ENCODE measurements around the gene EFL1.
"Not testable (repeated sequence)": the region's sequence is repeated elsewhere in the genome, so short reads cannot be mapped to it uniquely, and the experiment has no call there.

Gene EFL1

DNA sequence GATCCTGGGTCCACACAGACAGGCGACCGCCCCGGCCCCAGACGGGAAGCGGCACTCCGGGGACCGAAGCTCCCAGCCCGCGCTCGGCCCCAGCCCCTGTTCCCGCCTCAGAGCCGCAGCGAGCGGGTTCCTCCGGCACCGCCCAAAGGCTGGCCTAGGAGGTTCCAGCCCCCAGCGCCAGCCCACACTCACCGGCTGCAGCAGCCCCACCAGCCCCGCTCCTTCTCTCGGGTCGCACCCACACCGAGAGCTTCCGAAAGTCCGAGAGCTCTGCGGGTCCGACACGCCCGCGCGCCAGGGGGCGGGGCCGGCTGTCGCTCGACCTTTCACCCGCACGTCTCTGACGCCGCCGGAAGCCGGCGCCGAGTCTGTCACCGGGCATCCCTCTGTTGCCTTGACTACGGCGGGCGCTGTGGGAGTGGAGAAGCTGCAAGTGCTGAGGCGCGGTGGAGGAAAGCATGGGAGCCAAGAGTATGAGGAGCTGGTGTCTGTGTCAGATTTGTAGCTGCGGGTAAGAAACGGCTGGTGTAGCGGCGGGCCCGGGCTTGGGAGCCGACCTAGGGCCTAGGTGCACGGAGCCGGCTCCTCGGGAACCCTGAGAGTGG is at the start of gene EFL1, which contains the start of gene SAXO2:
EFL1 (minus strand) TSS at position 313 of the 605 bp plus-strand sequence. CDS start 956 bp downstream, outside the sequence.
SAXO2 (plus strand) TSS at position 397 of the 605 bp plus-strand sequence; CDS start at position 459, 62 bp downstream.
- DNase-seq (ENCODE audit: low spot score), result peak; percentile 66

DNA sequence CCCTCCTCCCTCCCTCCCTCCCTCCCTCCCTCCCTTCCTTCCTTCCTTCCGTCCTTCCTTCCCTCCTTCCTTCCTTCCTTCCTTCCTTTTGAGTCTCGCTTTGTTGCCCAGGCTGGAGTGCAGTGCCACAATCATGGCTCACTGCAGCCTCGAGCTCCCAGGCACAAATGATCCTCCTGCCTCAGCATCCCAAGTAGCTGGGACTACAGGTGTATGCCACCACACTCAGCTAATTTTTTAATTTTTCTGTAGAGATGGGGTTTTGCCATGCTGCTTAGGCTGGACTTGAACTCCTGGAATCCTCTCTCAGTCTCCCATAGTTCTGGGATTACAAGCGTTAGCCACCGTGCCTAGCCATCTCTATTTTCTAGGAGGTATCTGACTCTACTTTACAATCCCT is 48.8 kb upstream of the EFL1 start:
- DNase-seq (ENCODE audit: low spot score), result not testable (repeated sequence)

GRCh38 chr15:82309802-82310201 is 47.3 kb upstream of the EFL1 start:
- no peak for DNase-seq (ENCODE audit: low spot score)

GRCh38 chr15:82307714-82308081 is 45.2 kb upstream of the EFL1 start:
- DNase-seq (ENCODE audit: low spot score), result no peak

DNA sequence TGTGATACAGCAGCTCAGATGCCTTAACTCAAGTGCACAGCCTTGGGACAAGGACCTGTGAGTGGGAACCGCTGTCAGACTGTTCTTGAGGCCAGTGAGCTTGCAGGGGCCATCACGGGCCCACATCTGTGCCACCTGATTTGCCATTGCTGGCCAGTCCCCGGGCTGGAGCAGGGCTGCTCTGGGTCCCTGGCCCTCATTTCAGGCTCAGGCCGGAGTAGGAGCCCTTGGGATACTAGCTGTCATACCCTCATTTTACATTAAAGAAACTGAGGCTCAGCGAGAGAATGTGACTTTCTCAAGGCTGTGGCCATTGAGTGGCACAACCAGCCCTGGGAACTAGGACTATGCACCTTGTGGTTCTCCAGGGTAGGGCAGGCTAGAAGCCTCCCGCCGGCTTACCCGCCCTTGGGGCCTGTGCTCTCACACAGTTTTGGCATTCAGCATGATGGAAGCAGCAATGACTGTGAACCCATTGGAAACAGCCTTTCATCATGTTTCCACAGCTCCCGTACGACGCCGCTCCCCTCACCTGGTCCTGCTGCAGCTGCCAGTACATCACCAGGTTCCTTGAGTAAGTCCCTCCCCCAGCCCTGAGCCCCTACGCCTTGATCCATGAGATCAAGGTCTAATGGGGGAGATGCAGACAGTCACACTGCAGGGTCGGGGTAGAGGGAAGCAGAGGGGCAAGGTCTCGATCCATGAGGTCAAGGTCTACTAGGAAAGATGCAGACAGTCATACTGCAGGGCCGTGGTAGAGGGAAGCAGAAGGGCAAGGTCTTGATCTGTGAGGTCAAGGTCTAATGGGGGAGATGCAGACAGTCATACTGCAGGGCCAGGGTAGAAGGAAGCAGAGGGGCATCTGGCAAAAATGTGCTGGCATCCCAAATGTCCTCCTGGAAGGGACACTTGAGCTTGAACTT is 44.5 kb upstream of the EFL1 start:
- no peak for DNase-seq (ENCODE audit: low spot score)

DNA sequence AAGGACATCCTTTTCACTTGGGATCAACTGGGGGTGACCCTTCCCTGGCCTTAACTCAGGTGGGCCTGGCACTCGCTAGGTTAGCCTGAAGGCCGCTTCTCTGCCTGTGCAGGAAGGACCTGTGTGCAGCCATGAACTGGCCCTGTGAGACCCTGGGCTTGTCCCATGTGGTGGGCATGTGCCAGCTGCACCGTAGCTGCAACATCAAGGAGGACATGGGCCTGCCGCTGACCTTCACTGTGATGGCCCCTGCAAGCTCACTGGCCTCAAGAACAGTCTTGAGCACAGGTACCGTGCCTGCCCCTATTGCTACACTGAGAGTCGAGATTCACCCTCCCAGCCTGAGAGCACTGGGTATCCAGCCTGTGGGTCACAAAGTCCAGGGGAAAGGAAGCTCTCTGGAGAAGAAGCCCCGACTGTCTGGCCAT is 43.1 kb upstream of the EFL1 start:
- DNase-seq (ENCODE audit: low spot score), result no peak

DNA sequence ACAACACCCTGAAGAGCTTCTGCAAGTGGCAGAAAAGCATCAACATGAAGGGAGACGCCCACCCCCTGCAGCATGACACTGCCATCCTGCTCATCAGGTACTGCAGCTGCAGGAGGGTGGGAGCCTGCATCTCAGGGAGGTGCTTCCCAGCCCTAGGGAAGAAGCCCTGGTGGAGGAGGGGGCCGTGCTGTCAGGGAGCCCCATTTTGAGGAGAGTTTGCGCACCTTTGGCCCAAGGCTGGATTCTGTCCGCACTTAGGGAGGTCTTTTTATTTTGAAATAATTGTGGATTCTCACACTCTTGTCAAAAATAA is 42.2 kb upstream of the EFL1 start:
- DNase-seq (ENCODE audit: low spot score), result no peak

DNA sequence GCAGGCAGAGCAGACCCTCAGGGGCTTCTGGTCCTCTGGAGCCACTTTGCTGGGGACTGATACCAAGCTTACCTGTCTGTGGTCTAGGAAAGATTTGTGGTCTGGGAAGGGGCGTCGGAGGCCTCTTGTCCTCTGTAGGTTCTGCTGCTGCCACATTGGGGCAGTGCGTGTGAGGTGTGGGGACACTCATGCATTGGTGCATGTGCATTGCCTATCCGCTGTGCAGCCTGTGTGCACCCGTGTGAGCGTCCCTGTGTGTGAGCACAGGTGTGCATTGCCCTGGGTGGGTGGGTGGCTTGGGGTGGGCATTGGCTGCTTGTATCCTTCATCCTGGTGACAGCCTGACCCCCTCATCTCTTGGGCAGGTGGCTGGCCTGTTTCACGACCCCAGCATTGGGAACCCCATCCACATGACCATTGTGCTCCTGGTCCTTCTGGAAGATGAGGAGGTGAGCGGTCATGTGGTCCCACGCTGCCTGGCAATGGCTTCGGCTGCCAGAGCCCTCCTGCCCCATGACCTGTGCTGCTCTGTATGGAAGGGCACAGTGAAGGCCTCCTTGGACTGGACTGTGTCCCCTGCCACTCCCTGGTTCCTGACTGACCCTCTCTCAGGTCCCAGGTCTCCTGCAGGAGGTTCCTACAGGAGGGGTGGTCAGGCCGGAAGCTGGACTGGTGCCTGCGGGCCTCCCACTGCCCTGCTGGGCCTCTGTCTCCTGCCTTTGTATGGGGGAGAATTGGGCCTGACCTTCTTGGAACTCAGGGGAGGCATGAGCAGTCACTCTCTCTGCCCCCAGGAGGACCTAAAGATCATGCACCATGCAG is 41.6 kb upstream of the EFL1 start:
- DNase-seq (ENCODE audit: low spot score), result no peak

DNA sequence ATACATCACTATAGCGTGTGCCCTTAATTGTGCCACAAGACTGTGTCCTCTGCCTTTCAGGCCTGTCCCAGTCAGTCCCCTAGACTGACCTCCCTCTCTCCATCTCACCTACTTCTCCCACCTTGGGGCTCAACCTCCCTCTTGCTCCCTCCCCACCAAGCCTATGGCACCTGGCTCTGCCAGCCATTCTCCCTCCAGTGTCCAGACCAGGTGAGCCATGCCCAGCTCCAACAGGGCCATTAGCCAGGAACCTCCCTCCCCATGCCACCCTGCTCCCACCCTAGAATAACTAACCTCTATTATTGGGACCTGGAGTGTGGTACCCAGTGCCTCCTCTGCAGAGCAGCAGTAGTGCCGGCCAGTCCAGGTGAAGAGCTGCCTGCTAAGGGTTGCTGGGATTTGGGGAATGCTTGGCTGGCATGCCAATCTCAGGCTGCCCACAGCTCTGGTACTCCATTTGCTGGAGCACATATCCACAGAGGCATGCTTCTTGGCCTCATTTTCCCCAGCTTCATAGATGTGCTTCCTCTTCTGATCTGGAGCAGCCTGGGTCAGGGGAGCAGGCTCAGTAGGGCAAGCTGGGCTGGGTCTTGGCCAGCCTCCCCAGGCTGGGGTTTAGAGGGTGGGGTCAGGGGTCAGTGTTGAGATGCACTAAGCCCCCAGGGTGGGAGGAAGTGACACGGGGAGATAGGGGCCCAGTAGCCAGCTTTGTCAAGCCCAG is 38.9 kb upstream of the EFL1 start:
- no peak for DNase-seq (ENCODE audit: low spot score)

GRCh38 chr15:82300883-82301282 is 38.3 kb upstream of the EFL1 start:
- no peak for DNase-seq (ENCODE audit: low spot score)

DNA sequence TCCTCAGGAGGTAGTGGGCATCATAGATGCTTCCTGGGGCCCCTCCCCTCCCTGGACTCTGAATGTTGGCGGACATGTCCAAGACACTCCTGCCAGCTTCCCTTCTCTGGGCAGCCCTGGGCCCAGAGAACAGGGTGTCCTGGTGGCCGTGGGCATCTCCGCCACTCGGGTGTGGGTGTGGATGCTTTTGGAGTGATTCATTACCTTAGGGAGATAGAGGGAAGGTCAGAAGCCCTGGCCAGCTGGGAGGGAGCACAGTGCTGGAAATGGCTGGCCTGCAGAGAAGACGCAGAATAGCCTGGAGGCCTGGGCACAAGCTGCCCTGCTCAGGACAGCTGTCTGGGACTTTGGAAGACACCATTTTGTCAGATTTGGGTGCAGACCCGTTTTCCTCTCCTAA is 37.8 kb upstream of the EFL1 start:
- DNase-seq (ENCODE audit: low spot score), result peak; percentile 1

GRCh38 chr15:82299511-82299914 is 37.0 kb upstream of the EFL1 start:
- not testable (repeated sequence) for DNase-seq (ENCODE audit: low spot score)

DNA sequence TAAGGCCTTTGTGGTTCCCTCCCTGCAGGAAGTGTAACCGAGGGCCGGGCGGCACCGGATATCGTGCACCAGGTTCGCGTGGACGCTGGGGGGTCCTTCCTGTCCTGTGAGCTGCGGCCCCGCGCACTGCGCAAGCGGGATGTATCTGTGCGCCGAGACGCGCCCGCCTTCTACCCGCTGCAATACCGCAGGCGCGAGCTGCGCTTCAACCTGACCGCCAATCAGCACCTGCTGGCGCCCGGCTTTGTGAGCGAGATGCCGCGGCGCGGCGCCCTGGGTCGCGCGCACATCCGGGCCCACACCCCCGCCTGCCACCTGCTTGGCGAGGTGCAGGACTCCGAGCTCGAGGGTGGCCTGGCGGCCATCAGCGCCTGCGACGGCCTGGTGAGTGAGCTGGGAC is 36.0 kb upstream of the EFL1 start:
- DNase-seq (ENCODE audit: low spot score), result no peak

DNA sequence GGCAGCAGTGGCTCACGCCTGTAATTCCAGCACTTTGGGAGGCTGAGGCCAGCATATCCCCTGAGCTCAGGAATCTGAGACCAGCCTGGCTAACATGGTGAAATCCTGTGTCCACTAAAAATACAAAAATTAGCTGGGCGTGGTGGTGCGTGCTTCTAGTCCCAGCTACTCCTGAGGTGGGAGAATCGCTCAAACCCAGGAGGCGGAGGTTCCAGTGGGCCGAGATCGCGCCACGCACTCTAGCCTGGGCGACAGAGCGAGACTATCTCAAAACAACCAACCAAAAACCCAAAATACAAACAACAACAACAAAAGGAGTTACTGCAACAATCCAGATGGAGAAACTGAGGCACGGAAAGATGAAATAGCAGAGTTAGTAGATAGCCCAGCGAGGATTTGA is 35.5 kb upstream of the EFL1 start:
- DNase-seq (ENCODE audit: low spot score), result no peak

DNA sequence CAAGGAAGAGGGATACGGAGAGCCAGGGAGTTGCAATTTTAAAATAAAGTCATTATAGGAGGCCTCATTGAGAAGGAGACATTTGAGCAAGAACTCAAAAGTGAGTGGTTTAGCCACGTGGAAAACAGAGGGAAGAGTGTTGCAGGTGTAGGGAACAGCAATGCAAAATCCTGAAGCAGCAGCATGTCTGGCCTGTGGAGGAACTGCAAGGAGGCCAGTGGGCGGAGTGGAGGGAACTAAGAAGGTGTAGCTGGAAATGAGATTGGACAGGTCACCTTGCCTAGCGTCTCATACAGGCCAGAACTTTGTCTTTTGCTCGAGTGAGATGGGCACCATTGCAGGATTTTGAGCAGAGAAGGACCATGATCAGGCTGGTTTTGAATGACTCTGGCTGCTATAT is 35.0 kb upstream of the EFL1 start:
- DNase-seq (ENCODE audit: low spot score), result no peak

DNA sequence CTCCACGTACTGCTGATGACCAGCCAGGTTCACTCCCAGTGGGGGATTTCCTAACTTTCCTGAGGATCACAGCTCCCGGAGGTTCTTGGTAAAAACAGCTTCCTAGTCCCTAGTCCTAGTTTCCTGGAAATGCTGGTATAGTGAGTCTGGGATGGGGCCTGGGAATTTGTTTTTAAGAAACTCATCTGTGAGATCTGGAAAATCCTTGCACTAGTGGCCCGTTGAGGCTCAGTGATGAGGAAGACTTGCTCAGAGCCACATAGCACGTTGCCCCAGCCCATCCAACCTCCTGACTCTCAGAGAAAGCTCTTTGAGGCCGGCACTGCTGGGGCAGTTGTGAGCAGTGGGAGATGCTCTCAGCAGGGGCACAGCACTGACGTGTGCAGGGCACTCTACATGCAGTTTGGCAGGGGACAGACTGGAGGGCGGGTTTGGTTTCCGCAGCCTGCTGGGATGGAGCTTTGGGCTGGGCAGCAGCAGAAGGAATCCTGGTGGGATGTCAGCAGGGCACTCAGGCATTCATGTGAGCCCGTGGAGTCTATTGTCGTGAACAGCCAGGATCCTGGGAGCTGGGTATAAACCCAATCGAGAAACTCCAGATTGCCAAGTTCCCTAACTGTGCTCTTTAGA is 31.6 kb upstream of the EFL1 start:
- DNase-seq (ENCODE audit: low spot score), result no peak

DNA sequence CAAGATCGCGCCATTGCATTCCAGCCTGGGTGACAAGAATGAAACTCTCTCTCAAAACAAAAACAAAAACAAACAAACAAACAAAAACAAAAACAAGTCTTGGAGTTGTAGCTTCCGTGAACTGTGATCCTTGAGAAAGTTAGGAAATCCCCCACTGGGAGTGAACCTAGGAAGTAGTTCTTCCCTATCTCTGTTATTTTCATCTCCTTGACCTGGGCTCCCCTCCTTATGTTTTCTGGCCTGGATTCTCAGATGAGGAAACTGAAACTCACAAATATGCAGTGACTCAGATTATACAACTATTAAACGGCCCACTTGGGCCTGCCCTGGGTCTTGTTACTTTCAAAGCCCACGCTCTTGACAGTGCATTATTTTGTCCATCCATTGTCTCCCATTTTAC is 29.7 kb upstream of the EFL1 start:
- no peak for DNase-seq (ENCODE audit: low spot score)

DNA sequence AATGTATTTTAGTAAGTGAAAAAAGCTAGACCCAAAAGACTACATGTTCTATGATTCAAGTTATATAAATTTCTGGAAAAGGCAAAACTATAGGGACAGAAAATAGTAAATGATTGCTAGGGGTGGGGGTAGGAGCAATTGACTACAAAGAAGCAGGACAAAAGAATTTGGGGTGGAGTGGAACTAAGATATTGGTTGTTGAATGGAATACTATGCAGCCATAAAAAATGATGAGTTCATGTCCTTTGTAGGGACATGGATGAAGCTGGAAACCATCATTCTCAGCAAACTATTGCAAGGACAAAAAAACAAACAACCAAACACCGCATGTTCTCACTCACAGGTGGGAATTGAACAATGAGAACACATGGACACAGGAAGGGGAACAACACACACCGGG is 25.7 kb upstream of the EFL1 start:
- DNase-seq (ENCODE audit: low spot score), result not testable (repeated sequence)

GRCh38 chr15:82286475-82286874 is 23.9 kb upstream of the EFL1 start:
- not testable (repeated sequence) for DNase-seq (ENCODE audit: low spot score)

DNA sequence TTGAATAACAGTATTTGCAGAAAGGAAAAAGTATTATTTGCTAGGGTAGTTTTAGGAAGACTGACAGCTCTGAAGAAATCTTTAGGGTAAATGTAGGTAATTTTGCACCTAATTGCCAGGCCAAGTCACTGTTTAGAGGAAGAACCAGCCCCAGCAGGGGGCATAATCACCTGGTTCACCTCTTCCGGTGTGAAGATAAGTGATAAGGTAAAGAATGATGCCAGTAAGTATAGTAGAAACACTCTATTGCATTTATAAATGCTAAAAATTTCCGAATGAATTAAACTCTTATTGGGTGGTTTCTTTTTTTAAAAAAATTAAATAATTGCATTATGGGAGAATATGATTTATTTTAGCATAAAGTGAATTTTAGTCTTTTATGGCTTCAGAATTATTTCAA is 21.8 kb upstream of the EFL1 start:
- not testable (repeated sequence) for DNase-seq (ENCODE audit: low spot score)

GRCh38 chr15:82282386-82282785 is 19.9 kb upstream of the EFL1 start:
- not testable (repeated sequence) for DNase-seq (ENCODE audit: low spot score)

Measured in COLO829 (cell line).